Measurements from ENCODE around the gene GABPB2.

Gene GABPB2

DNA sequence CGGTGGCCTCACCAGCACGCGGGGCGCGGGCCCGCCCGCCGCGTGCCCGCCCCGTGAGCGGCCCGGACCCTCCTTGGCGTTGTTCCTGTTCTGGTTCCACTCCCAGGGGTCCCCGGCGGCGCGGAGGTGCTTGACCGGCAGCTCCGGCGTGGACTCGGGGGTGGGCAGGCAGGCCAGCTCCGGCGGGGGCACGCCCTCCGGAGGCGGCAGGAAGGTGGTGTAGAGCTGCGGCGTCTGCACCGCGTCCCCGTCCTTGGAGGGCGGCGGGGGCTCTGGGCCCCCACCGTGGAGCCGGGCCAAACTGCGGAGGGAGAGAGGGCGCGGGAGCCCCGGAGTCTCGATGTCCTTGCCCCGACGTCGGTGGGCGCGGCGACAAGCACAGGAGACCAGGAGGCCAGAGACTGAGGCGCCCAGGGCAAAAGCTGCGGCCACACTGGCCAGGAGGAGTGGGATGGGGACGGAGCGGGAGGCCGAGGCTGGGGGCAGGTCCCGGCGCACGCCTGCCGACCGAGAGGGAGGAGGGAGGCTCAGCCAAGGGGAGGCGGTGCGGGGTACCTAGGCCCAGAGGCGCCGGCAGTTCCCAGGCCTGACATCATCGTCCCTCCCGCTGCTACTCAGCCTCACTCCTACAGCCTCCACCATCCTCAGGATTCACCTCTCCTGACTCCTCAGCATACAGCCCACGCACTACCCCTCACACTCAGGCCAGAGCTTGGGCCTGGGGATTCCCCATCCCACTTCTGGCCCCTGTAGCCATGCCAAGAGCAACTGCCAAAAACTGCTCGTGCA is 62.7 kb downstream of the GABPB2 start:
- no peak for DNase-seq

DNA sequence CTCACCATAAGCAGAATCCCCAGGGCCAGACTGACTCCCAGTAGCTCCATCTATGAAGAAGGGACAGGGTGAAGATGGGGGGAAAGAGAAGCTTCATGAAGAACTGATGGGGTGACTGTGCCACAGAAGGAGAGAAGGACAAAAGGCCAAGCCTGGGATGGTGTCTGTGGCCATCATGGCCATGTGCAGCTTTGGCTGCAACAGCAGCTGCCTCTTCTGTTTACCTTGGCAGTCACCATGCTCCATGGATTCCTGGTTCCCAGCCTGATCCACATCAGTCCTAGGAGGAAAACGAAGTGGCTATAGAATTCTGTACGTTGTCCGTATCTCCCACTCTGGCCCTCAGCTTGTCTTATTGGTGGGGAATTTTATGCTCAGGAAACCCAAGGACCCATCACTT is 63.8 kb downstream of the GABPB2 start:
- DNase-seq: no peak

DNA sequence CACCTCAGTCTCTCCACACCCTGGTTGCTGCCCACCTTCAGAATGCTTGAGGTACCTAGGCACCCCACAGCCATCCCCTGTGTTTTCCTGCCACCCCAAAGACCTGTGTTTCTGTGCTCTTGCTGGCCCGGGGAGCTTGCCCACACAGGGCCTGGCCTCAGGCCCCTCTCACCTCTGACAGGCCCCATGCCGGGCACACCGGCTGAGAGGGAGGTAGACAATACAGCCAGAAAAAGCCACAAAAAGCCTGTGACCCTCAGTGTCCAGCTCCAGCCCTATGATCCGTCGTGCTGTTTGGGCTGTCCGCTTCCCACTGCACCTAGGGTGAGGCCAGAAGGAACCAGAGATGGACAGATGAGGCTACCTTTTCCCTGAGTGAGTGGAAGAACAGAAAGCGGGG is 64.4 kb downstream of the GABPB2 start:
- DNase-seq: no peak

DNA sequence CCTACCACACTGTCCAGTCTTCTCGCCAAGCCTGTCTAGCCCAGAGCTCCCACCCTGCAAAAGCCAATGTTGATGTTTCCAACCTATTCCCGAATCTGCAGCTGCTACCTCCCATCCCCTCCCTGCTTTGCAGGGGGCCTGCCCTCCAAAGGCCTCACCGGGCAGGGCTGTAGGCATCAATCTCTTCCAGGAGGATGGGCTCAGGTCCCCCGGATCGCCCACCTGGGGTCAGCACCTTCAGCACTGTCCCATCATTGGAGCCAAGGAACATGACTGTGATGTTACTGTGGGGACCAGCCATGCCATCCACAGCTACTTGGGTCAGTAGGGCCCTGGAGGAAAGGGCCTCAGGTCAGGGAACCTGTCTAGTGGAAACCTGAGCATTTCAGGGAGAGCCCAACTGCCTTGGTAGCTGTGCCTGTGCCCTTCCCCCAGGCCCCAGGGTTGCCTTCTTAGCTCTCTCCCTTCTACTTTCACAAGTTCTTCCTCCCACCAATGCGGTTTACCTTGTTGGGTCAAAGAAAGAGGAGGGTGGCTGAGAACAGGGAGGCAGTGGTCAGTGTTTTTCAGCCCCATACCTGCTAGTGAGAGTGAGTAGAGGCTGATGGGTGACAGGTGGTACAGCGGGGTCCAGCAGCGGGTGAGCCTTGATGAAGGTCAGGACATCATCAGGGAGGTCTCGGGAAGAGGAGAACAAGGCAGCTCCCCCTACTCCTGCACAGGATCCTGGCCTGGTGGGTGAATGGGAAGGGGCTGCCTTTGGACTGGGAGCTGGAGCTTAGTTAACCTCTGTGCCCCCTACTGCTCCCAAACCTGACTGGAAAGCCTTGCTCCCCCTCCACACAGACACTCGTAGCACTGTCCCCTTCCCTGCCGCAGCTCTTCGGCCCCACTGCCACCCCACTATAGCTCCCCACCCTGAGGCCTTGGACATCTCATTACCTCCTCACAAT is 65.1 kb downstream of the GABPB2 start:
- DNase-seq: no peak

DNA sequence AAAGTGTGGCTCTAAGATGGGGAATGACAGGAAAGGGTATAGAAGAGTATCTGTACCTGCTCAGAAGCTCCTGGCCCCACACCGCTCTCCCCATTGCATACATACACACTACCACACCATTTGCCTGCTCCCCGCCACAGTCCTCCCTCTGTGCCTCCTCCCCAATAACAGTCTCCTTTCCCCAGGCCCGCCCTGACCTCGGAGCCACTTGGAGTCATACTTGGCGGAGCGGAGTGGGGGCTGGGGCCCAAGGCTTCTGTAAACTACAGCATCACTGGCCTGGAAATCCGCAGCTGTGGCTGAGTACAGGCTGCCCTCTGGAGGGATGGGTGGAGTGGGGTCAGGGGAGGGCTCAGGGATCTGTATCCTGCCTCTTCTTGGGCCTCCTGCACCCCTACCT is 67.2 kb downstream of the GABPB2 start:
- DNase-seq: no peak

DNA sequence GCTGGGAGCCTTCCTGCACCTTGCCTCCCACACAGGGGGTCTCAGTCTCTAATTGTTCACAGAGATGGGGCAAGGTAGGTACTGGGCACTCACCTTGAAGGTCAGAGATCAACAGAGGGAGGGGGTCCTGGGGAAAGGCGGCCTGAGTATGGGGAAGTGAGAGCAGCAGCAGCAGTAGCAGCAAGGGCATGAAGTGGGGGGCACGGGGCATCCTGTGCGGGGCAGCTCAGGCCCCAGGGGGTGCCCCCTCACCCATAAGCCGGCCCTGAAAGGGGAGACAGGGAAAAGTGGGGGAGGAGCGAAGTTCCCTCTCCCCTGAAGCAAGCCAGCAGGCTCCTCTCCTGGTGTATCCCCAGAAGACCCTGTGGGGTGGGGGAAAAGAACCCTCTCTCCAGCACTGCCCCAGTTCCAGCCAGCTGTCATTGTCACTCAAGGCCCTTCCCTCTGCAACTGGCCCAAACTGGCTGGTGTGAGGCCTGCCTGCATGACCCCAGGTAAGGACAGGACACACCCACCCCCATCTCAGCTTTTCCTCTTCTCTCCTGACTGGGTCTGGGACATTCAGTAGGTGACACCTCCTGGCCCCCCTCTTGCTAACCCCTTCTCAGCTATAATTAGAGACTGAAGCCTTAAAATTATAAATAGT is 72.0 kb downstream of the GABPB2 start:
- DNase-seq: no peak

DNA sequence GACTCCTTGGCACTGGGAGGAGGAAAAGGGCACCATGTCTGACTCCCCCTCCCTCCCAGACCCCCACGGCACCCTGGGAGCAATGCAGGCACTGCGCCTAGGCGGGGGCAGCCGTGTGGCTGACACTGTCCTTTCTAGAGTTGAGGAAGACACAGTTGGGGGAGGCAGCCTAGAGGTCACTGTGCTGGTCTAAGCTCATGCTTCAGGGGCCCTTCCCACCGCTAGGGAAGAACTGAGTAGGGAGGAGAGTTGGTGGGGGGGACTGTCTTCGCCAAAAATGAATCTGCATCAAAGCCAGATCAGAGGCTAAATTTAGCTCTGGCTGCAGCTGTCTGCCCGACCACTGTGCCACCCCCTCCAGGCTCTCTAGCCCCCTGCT is 72.5 kb downstream of the GABPB2 start:
- no peak for DNase-seq

DNA sequence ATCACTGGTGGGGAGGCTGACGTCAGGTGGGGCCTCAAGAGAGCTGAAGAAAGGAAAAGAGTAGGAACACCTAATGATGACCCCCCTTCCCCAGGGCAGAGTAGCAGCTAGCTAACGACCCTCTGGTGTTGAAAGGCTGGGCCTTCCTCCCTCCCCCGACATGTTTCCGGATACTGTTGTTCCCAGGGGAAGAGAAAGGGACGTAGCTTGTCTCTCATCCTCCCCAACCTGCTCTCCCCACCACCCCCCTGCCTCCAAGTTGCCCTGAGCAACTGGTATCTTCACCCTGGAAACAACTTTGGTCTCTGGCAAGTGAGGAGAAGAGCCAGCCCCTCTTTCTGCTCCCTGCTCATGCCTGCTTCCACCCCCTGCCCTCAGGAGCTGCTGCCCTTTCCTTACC is 73.4 kb downstream of the GABPB2 start:
- DNase-seq: no peak

DNA sequence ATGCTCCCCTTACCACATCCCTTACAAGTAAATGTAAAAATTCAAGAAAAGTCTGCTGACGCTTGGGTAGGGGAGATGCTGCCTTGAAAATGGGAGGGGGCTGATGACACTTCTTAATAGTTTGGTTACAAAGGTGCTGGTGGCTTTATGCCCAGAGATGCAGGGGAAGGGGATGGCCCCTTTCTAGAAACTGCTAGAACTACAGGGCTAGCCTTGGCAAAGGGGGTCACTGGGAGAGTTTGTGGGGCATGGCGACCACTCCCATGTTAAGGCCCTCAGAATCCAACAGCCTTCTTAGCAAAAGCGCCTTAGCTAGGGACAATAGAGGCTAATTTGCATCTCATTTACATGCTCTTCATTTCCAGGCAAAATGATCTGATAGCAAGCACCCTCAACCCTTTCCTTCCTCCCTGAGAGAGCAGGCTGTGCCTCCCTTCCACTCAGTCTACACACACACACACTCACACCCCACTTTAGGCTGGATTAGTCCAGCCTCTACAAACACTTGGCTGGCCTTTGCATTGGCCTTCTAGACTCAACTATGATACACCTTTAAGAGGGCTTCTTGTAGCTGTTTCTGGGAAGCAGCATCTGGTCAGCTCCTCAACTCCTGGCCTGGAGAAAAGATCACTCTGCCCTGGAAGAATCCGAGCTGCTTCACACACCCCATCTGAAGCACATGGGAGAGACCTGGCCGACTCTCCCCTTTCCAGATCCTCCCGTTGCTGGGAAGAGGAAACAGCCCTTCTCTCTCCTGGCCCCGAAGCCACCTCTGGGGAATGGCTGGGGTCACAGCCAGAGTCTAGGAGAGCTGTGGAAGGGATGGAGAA is 74.1 kb downstream of the GABPB2 start:
- DNase-seq: no peak

DNA sequence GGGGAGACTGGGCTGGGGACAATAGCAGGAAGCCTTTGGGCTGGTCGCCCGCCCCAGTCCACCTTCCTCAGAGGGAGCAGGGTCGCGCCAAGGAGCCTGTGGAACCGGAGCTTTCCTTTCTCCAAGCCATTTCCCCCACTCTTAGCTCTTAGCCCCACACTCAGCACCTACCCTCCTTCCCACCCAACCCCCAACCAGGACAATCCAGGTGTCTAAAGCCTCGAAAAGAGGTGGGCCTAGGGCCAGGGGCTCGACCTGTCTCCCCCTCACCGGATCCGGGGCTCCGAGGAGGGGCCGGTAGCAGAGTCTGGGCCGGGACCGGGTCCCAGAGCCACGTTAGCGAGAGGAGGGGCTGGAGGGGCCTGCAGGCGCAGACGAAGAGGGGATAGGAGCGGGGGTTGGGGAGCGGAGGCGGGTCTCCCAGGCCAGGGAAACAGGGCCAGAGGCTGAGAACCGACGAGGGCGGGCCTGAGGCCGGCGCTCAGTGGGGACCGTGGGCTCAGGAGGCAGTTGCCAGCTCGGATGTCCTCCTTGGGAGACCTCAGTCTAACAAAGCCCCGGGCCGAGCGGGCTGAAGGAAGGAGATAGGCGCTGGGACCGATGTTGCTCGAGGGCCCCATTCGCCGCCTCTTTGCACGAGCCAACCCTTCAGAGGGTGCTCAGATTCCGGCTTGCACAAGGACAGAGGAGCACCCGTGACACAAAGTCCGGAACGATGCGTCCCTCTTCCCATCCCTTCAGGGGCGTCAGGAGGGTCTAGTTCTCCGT is 74.9 kb downstream of the GABPB2 start:
- no peak for DNase-seq

DNA sequence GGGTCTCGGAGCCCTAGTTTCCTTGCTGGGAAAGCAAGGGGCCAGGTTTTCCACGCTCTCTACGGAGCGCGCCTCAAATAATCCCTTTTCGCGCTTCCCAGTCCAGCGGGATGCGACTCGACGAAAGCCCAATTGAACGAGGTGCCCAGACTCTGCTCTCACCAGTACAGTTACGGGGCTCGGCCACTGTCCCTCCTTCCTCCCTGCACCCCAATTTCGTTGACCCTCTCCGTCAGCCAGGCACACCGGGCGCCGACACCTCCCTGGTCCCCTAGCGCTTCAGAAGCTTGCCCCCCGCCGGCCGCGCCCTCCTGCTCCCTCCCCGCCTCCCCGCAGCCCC is 75.5 kb downstream of the GABPB2 start:
- no peak for DNase-seq

DNA sequence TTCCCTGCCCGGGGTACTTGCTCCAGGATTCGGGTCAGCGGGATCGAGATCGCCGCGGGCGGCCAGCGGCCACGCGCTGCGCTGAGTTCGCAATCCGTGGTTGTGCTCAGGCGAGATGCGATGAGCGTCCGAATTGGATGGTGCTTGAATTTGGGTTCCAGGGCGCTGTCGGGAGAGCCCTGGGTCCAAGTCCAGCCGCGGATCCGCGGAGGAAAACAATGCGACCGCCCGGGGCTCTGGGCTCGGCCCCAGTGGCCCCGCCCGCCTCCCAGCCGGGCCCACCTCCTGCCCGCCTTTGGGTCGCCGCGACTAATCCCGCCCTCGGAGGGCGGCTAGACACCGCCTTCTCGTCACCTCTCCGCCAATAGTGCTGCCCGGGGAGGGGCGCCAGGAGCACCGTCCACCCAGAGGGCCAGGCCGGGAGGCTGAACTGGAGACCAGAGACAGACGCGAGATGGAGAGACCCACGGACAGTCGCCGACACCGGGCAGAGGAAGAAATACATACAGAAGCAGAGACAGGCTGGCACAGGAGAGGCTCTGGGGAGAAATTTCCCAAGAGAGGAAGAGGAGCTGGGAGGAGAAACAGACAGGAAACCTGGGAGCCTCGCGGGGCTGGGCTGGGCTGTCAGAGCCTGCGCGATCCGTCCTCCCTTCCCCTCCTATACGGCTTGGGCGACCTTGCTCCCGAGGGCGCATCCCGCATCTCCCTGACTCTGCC is 76.0 kb downstream of the GABPB2 start, which contains the start of gene SEMA6C:
SEMA6C (minus strand) TSS at position 220 of the 720 bp plus-strand sequence. CDS start 4,010 bp downstream, outside the sequence.
- peak; percentile 60 to 80 for DNase-seq

DNA sequence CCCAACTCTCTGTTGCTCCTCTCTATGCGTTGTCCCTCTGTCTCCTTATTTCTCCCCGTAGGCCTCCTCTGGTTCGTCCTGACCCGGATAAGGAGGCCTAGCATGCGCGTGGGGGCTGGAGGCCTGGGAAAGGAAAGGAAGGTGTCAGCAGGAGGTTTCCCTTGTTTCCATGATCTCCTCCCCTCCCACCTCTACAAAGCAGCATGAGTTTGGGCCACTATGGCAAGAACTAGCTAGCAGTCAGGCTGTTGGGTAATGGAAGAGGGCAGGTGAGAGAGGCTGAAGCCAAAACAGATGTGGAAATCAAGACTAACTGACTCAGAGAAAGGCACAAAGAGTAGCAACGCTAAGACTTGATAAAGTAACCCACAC is 76.6 kb downstream of the GABPB2 start:
- no peak for DNase-seq

DNA sequence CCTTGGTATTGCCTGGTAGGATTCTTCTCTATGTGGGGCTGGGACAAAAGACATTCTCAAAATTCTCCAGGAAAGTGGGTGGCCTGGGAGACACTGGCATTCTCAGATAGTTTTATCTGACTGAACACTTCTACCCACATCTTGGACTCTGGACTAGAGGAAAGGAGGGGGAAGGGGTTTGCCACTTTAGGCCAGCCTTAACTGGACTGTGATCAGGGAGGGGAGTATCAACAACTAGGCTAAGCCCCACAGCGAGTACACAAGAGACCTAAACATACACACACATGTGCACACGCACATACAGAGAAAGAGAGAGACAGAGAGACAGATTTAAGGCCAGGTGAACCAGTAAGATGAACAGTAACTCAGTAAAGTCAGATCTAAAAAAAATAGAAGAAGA is 77.1 kb downstream of the GABPB2 start:
- DNase-seq: no peak

DNA sequence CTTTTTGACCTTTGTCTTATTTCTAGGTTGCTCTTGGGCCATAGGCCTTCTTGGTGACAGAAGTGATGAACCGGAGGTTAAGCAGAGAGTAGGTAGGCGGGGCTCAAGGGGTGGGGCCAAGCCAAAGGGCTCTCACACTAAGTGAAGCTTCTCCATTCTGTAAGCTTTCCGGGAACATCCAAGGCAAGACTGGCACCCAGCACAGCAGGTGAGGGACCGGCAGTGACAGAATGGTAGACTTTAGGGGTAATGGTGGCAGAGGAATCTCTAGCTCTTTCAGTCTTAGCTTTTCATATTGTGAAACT is 85.9 kb downstream of the GABPB2 start, which contains the start of gene TNFAIP8L2:
TNFAIP8L2 (plus strand) TSS at position 135 of the 305 bp plus-strand sequence. CDS start 2,049 bp downstream, outside the sequence.
- peak; percentile 34 to 60 for DNase-seq

DNA sequence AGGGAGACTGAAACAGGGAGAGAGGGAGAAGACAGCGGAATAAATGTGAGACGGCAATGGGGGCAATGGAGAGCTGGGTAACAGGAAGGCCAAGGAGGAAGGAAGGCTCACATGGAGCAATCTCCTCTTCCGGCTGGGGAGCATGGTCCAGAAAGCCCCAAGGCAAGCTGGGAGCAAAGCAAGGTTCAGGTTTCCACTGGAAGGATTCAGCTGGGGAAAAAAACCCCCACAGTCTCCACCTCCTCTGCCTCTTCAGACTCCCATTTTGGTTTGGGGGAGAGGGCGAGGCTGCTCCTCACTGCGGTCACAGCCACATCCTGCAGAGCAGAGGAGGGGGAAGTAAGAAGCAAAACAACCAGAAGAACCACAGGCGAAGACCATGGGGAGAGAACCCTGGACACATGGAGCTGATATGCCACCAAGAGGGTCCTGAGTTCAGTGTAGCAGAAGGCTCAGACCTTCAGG is 86.5 kb downstream of the GABPB2 start:
- peak in 1 of 2 donors; percentile 65 for DNase-seq

DNA sequence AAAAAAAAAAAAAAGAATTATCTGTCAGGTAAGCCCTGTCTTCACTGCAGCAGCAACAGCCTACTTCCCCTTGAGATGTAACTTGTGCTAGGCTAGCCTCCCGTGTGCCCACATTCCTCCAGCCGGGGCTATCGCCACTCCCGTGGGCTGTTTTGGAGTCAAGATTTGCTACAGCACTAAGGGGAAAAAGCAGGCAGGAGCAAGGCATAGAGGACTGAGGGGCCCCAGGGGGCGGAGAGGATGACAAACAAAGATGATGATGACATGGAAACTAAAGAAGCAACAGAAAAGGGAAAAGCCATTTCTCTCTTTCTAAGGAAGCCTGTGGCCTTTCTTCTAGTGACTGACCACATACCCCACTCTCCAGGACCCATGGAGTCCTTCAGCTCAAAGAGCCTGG is 87.8 kb downstream of the GABPB2 start:
- no peak for DNase-seq

DNA sequence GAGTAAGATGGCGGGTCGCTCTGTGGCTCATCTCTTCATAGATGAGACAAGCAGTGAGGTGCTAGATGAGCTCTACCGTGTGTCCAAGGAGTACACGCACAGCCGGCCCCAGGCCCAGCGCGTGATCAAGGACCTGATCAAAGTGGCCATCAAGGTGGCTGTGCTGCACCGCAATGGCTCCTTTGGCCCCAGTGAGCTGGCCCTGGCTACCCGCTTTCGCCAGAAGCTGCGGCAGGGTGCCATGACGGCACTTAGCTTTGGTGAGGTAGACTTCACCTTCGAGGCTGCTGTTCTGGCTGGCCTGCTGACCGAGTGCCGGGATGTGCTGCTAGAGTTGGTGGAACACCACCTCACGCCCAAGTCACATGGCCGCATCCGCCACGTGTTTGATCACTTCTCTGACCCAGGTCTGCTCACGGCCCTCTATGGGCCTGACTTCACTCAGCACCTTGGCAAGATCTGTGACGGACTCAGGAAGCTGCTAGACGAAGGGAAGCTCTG is 88.2 kb downstream of the GABPB2 start:
- no peak for DNase-seq

DNA sequence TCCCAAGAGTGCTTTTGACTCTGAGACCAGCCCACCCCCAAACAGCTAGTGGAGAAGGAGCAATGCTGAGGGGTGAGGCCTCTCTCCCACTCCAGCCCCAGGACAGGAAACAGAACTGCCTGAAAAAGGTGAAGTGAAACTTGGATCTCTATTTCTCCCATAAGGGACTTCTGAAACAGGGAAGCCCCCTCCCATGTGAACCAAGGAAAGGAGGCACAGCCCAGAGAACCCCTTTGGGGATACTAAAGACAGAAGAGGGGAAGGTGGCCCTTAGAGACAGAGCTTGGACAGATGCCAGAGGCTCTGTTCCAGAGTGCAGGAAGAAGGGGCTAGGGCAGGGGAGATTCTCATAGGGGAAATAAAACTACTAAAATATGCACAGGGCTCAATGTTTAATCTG is 88.8 kb downstream of the GABPB2 start:
- no peak for DNase-seq

DNA sequence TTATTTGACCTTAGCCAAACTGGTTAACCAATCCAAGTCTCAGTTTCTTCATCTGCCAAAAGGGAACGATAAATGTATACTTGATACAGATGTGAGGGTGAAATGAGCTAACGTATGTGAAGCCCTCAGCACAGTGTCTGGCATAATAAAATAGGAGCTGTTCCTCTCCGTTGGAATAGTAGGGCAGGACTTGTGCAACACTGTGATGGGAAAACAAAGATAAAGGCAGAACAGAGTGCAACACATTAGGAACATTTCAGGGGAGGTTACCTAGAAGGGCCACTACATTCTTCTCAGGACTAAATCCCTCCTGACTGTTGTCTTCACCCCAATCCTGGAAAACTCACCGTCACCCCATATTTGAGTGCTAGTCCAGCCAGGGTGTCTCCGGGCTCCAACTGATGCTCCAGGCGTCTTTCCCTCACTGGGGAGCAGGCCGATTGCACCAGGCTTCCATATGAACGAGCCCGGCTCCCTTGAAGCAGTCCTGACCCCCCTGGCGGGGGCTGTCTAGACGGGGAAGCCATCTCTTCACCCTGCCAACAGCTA is 94.2 kb downstream of the GABPB2 start:
- DNase-seq: no peak
